Astrocyte (in vitro differentiated cells and primary cell): ENCODE measurements around the gene RIC1.

Experiments
- CTCF ChIP-seq: IDR thresholded peaks from 2 replicates; pipeline ENCODE4 v1.5.1; 2011; ENCODE audit warnings: low read depth, mild to moderate bottlenecking, inconsistent platforms, low read length, moderate library complexity; ENCODE audit not compliant: insufficient read depth
- EZH2 ChIP-seq: IDR thresholded peaks from 2 replicates; pipeline ENCODE4 v1.6.1; 2012; ENCODE audit warnings: mild to moderate bottlenecking, low read length, inconsistent platforms; ENCODE audit not compliant: insufficient read depth

DNA sequence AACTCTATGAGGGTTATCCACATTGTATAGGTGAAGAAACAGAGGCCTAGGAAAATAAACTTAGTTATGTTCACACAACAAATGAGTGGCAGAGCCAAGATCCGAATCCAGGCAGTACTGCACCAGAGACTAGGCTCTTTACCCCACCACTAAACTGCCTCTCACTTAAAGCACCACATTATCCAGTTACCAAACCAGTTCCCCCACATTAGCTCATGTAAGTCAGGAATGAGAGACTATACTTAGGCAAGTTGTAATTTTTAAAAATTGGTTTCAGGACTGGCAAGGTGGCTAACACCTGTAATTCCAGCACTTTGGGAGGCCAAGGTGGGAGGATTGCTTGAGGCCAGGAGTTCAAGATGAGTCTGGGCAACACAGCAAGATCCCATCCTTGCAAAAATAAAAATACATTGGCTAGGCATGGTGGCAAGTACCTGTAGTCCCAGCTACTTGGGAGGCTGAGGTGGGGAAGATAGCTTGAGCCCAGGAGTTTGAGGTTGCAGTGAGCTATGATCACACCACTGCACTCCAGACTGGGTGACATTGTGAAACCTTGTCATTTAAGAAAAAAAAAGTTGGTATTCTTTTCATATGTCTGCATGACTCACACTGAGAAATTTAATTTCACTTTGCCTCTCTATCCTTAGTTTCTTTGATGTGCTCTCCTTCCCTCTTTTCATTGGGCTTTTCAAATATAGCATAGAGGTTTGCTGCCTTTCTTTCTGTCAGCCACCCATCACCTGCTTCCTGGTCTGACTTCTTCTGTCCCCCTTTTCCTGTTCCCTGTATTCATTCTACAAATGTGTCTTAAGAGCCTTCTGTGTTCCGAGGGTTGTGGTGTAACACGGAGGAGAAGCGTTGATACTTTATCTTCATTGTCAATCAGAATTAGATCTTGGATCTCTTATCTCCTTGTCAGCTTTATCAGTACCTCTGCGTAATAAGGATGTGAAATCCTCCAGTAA, 139.3 kb downstream of the RIC1 start:
- TF ChIP-seq CTCF, result no peak
- TF ChIP-seq EZH2, result no peak
